Measurements from ENCODE around the gene WDR7. TPM values are rescaled to one million over a fixed set of nuclear protein-coding genes. Genes with fewer than 3 reads are reported as not detected.

Gene WDR7
- total RNA-seq, 2 experiments from 2014 or later, result 35.9 to 43.3 TPM

DNA sequence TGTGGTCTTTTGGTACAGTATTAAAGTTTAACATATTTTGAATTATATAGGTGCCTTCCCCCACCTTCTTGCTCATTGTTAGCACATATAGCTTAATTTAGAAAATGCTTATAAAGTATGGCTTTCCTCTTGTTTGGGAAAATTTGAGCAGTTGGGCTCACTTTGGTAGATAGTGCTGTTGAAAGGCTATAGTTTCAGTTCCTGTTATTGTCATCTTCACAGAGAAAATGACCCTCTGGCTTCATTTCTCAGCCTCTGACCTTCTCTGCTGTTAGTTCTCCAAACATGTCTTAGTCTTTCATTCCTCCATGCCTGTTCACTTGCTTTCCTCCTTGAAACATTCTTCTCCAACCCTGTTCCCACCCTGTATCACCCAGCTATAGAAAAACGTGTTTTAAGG is 200.6 kb downstream of the WDR7 start:
- no peaks in the 10 kb centered on the region for H3K4me1 Mint-ChIP-seq
- no peak for DNase-seq
- H3K9me3 Mint-ChIP-seq (ENCODE audit: low read depth), result peaks cover 3% of the 10 kb centered on the region
- H3K27ac Mint-ChIP-seq, result no peak overlapping the region
- no peak for ATAC-seq
- H3K36me3 Mint-ChIP-seq, result peaks cover 9% of the 10 kb centered on the region
- CTCF ChIA-PET, result interaction anchor here (0.9 kb wide), 1 partner anchor 17 kb away, joined by 3 read pairs; no protein-coding TSS in a partner anchor
- H3K4me3 Mint-ChIP-seq, result no peak overlapping the region
- H3K27me3 Mint-ChIP-seq, result no peaks in the 10 kb centered on the region

DNA sequence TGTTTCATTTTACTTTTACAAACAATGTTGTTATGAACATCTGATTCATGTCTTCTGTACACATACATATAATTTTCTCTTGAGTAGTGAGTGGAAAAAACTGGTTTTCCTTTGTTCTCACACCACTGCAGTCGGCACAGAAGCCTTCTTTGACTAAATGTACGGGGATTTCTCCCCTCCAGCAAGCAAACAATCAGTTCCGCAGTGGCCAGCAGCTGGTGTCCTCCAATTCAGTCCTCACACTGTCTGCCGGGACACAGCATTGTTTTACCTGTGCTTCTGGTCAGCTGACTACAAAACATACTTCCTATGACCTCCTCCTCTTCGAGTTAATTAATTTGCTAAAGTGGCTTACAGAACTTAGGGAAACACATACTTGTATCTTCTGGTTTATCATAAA is 202.8 kb downstream of the WDR7 start:
- H3K4me3 Mint-ChIP-seq, result no peak overlapping the region
- H3K36me3 Mint-ChIP-seq, result peaks cover 2% of the 10 kb centered on the region
- no peak for ATAC-seq
- H3K9me3 Mint-ChIP-seq (ENCODE audit: low read depth), result peaks cover under 1% of the 10 kb centered on the region
- CTCF ChIA-PET, result no interaction called here
- no peak overlapping the region for H3K27ac Mint-ChIP-seq
- H3K4me1 Mint-ChIP-seq, result no peaks in the 10 kb centered on the region
- no peak for DNase-seq
- H3K27me3 Mint-ChIP-seq, result no peaks in the 10 kb centered on the region

DNA sequence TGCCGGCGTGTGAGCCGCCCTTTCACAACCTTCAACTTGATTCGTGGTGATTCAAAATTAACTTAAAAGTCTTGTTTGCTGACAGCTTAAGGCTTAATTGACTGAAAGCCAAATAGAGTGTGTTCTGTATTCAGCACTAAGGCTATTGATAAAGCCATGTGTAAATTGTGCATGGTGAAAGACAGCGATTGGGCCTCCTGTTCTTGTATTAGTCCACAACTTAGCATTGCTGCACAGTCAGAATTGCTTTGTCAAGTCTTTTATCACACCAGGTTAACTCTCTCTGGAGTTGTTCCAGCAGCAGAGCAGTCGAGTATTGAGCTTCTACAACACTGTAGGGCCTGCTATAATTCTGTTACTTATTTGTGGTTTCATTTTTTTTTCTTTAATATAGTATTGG is 210.1 kb downstream of the WDR7 start:
- no peak for ATAC-seq
- CTCF ChIA-PET, result no interaction called here
- Mint-ChIP-seq H3K9me3 (ENCODE audit: low read depth) (no peaks in the 10 kb centered on the region), H3K4me3 (no peak overlapping the region), H3K27me3 (no peaks in the 10 kb centered on the region), H3K4me1 (no peaks in the 10 kb centered on the region), H3K27ac (no peak overlapping the region), H3K36me3 (no peaks in the 10 kb centered on the region)
- DNase-seq, result no peak

DNA sequence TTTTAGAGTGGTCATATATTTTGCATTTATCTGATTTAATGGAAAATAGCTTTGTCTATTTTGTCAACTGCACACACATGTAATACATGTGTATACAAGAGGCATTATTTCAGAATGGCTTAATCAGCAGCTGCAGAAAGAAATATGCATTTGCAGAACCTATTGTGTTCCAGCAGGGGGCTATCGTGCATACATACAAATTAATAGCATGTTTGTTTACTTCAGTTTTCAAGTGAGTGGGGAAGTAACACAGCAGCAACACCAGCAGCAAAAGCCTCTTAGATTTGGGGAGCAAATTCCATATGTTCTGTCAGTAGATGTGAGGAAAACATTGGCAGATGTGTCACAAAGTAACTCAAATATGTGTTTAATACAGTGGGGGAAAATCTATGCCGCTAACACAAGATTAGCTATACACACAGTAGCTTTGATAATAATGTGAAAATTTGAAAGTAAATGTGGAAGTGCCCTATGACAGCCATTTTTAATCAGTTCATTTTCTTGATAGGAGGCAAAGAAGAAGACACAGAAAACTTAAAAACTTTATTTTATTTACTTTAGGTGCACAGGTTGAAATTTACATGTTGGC is 218.1 kb downstream of the WDR7 start:
- ATAC-seq (peak; percentile 51), DNase-seq (no peak)
- CTCF ChIA-PET, result interaction anchor here (0.8 to 1.6 kb wide), 8 partner anchors 10 to 693 kb away, joined by 3 to 9 read pairs (median 4); no protein-coding TSS in a partner anchor
- Mint-ChIP-seq H3K36me3 (no peaks in the 10 kb centered on the region), H3K27me3 (no peaks in the 10 kb centered on the region), H3K4me1 (peaks cover 2% of the 10 kb centered on the region), H3K9me3 (ENCODE audit: low read depth) (no peaks in the 10 kb centered on the region), H3K27ac (no peak overlapping the region), H3K4me3 (no peak overlapping the region)

DNA sequence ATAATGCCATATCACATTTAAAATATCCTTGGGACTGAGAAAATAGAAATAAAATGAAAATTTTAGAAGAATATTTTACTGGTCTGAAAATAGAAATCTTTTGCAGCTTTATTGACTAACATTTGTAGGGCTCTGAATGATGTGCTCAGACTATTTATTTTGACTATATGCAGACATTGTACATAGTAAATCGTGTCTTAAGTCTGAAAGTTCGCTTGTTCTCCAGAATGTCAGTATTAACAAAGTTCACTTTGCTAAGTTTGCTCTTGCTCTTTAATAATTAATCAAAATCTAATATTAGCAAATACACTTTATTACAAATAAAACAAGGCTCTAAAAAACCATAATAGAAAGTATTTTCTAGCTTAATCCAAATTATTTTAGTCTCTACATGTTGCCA is 219.8 kb downstream of the WDR7 start:
- Mint-ChIP-seq H3K27ac (no peak overlapping the region), H3K4me1 (peaks cover 2% of the 10 kb centered on the region), H3K27me3 (no peaks in the 10 kb centered on the region), H3K4me3 (no peak overlapping the region), H3K36me3 (no peaks in the 10 kb centered on the region), H3K9me3 (ENCODE audit: low read depth) (no peaks in the 10 kb centered on the region)
- CTCF ChIA-PET, result no interaction called here
- DNase-seq (no peak), ATAC-seq (no peak)

DNA sequence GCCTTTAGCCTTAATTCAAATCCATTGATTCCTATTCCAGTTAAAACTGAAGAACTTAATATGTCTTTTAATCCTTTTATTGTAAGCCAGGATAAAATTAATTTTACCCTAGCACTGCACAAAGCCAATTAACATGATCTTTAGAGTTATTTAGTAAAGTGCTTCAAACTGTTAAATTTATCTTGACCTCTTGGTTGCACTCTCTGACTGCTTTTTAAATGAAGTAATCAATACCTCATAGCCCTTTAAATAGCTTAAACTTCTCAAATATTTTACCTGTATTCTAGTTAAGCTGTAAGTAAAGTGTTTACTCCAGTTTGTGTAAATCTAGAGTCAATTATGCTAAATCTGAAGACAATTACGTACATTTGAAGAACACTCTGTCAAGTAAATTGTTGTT is 221.0 kb downstream of the WDR7 start:
- DNase-seq (no peak), ATAC-seq (no peak)
- Mint-ChIP-seq H3K27ac (no peak overlapping the region), H3K36me3 (no peaks in the 10 kb centered on the region), H3K27me3 (no peaks in the 10 kb centered on the region), H3K4me1 (peaks cover 2% of the 10 kb centered on the region), H3K4me3 (no peak overlapping the region), H3K9me3 (ENCODE audit: low read depth) (no peaks in the 10 kb centered on the region)
- CTCF ChIA-PET, result no interaction called here

DNA sequence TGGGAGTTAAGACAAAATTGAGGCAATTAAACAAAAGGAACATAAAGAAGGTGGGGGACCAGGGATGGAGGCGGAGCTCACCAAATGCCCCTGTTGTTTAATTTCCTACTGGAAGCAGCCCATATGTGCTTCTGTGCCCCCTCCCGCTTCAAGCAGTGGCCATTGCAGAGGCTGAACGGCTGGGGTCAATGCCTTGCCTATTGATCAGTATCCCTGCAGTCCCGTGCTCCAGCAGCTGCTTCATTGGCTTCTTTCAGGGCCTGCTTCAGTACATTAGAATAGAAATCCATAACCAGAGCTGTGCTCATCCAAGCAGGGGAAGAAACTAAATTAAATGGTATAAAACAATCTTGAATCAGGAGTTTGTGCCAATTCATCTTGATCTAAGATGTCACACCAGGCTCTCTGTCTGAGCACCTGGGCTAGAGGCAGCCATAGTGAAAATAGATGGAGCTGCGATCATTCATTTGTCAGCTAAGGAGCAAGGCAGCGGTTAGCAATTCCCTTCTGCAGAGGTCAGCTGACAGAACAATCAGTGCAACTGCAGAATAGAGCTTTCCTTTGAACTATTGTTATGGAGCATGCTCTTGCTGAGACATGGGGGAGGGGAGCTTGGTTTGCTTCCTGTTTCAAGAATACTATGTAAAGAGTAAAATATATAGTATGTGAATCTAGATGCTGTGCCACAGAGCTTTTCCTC is 222.4 kb downstream of the WDR7 start:
- H3K36me3 Mint-ChIP-seq, result no peaks in the 10 kb centered on the region
- no peak for DNase-seq
- no peaks in the 10 kb centered on the region for H3K9me3 Mint-ChIP-seq (ENCODE audit: low read depth)
- ATAC-seq, result no peak
- H3K27me3 Mint-ChIP-seq, result no peaks in the 10 kb centered on the region
- H3K27ac Mint-ChIP-seq, result no peak overlapping the region
- H3K4me3 Mint-ChIP-seq, result no peak overlapping the region
- H3K4me1 Mint-ChIP-seq, result peaks cover 2% of the 10 kb centered on the region
- CTCF ChIA-PET, result no interaction called here

DNA sequence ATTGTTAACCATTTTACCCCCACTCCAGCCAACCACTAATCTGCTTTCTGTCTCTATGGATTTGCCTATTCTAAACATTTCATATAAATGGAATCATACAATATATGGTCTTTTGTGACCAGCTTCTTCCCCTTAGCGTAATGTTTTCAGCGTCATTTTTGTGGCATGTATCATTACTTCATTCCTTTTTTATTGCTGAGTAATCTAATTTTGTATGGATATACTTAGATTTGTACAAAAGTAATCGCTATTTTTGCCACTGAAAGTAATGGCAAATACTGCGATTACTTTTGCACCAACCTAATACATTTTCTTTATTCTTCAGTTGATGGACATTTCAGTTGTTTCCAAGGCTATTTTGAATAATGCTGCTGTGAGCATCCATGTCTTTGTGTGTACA is 227.6 kb downstream of the WDR7 start:
- H3K9me3 Mint-ChIP-seq (ENCODE audit: low read depth), result no peaks in the 10 kb centered on the region
- DNase-seq, result no peak
- peaks cover 14% of the 10 kb centered on the region for H3K36me3 Mint-ChIP-seq
- CTCF ChIA-PET, result no interaction called here
- no peaks in the 10 kb centered on the region for H3K27me3 Mint-ChIP-seq
- no peak overlapping the region for H3K4me3 Mint-ChIP-seq
- no peak overlapping the region for H3K27ac Mint-ChIP-seq
- peaks cover 3% of the 10 kb centered on the region for H3K4me1 Mint-ChIP-seq
- ATAC-seq, result no peak

DNA sequence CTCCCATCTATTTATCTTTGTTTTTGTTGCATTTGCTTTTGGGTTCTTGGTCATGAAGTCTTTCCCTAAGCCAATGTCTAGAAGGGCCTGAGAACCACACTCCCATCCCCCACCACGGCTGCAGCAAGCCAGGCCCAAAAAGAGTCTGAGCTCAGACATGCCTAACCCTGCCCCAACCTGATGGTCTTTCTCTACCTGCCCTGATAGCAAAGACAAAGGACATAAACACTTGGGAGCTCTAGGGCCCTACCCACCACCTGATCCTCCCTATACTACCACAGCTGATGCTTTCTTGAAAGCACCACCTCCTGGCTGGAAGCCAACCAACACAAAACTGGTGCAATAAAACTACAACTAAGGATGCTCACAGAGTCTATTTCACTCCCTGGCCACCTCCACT is 233.4 kb downstream of the WDR7 start:
- peaks cover 3% of the 10 kb centered on the region for H3K4me1 Mint-ChIP-seq
- DNase-seq, result no peak
- no peak overlapping the region for H3K4me3 Mint-ChIP-seq
- CTCF ChIA-PET, result no interaction called here
- H3K27ac Mint-ChIP-seq, result no peak overlapping the region
- ATAC-seq, result no peak
- H3K9me3 Mint-ChIP-seq (ENCODE audit: low read depth), result no peaks in the 10 kb centered on the region
- no peaks in the 10 kb centered on the region for H3K27me3 Mint-ChIP-seq
- H3K36me3 Mint-ChIP-seq, result peaks cover 31% of the 10 kb centered on the region

DNA sequence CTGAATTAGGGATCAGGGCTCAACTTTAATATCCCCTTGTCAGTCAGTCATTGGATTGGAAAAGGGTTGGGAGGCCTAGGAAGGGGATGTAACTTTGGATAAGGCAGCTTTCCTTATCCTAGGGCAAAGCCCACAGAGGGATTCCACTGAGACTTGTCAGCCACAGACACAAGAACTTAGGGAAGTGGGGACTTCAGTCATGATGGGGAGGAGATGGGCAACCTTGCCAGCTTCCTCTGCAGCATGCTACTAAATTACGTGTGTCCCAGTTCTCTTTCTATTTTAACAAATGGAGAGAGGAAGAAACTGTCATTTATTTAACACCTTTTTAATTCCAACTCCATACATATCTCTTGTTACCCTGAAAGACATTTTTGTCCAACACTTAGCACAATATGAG is 237.8 kb downstream of the WDR7 start:
- CTCF ChIA-PET, result no interaction called here
- H3K4me3 Mint-ChIP-seq, result no peak overlapping the region

DNA sequence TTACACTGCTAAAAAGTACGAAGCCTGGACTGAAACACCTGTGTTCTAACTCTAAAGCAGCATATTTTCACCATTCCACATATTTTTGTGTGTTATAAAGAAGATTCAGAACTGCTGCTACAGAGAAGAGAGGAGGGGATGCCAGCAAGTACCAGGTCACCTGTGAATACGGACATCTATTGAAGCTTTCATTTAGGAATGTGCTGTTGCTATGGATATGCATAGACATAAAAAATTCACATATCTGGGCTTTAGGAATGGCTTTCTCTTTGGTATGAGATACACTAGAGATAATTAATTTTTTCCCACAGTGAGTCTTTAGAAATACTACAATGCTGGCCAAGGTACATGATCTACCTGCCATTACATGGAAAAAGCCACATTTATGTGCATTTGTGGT is 238.5 kb downstream of the WDR7 start:
- Mint-ChIP-seq H3K9me3 (ENCODE audit: low read depth) (no peaks in the 10 kb centered on the region), H3K4me1 (no peaks in the 10 kb centered on the region), H3K36me3 (peaks cover 11% of the 10 kb centered on the region), H3K27ac (no peak overlapping the region), H3K4me3 (no peak overlapping the region), H3K27me3 (no peaks in the 10 kb centered on the region)
- DNase-seq (no peak), ATAC-seq (no peak)
- CTCF ChIA-PET, result no interaction called here

More for the DNA sequence above, 237.8 kb downstream of the WDR7 start:
- Mint-ChIP-seq H3K36me3 (peaks cover 16% of the 10 kb centered on the region), H3K4me1 (no peaks in the 10 kb centered on the region), H3K27me3 (no peaks in the 10 kb centered on the region), H3K9me3 (ENCODE audit: low read depth) (no peaks in the 10 kb centered on the region), H3K27ac (no peak overlapping the region)
- no peak for ATAC-seq
- no peak for DNase-seq

DNA sequence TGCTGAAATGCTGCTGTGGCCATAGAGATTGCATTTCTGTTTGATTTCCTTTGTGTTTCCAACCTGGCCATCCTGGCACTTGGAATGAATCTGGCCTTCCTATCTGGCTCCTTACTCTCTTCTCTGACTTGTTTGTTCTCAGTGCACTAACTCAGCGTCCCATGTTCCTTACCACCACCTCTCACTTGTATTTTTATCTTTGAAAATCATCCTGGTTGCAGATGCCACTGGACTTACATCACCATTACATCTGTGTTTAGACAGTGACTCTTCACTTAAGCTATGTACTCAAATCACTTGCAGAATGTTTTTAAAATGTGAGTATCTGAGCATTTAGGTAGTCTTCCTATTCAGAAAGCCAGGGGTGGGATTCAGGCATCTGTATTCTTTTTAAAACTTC is 239.5 kb downstream of the WDR7 start:
- Mint-ChIP-seq H3K27ac (no peak overlapping the region), H3K27me3 (no peaks in the 10 kb centered on the region), H3K4me1 (no peaks in the 10 kb centered on the region), H3K36me3 (peaks cover 7% of the 10 kb centered on the region), H3K4me3 (no peak overlapping the region), H3K9me3 (ENCODE audit: low read depth) (no peaks in the 10 kb centered on the region)
- ATAC-seq (no peak), DNase-seq (no peak)
- CTCF ChIA-PET, result no interaction called here

DNA sequence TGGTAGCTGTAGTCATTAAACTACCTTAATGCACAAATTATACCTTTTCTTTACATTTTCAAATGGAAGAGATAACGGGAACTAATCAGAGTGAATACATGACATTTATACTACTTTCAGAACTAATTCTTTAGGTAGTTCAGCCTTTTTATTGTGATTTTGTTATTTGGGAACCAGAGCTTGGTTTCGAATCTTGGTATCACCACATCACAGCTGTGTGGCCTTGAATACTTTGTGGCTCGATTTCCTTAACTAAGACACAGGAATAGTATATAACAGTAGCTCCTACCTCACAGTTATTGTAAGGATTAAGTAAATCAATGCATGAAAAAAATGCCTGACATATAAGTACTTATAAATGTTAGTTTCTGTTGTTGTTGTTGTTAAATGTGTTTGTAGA is 240.0 kb downstream of the WDR7 start:
- H3K9me3 Mint-ChIP-seq (ENCODE audit: low read depth), result no peaks in the 10 kb centered on the region
- H3K27me3 Mint-ChIP-seq, result no peaks in the 10 kb centered on the region
- no peaks in the 10 kb centered on the region for H3K4me1 Mint-ChIP-seq
- peaks cover 4% of the 10 kb centered on the region for H3K36me3 Mint-ChIP-seq
- H3K4me3 Mint-ChIP-seq, result no peak overlapping the region
- no peak overlapping the region for H3K27ac Mint-ChIP-seq
- CTCF ChIA-PET, result no interaction called here
- no peak for ATAC-seq
- DNase-seq, result no peak

DNA sequence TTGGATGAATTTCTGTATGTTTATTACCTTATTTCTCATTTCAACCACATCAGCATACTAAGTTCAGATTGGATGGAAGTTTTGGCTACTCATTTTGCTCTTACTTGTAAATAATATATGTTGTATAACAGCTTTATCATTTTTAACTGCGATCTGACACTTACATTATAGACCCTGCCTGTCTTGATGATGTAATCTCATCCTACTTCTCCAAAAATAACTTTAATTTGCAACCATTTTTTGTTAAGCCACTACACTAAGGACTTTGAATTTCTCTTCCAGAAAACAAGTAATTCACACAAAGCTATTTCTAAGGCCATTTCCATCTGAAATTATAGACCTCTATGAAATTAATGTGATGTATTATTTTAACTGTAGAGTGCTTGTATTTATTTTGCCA is 240.7 kb downstream of the WDR7 start:
- Mint-ChIP-seq H3K4me1 (no peaks in the 10 kb centered on the region), H3K4me3 (no peak overlapping the region), H3K27ac (no peak overlapping the region), H3K27me3 (no peaks in the 10 kb centered on the region), H3K36me3 (peaks cover 4% of the 10 kb centered on the region), H3K9me3 (ENCODE audit: low read depth) (no peaks in the 10 kb centered on the region)
- ATAC-seq (no peak), DNase-seq (no peak)
- CTCF ChIA-PET, result no interaction called here
